ENCODE data around the gene ERBB3. TPM values are rescaled to one million over a fixed set of nuclear protein-coding genes. Genes with fewer than 3 reads are reported as not detected.

Gene ERBB3
- total and polyA plus RNA-seq, 2 experiments from 2014 or later = 56.1 to 104 TPM

GRCh38 chr12:56102683-56103065 lies 22.7 kb downstream of the ERBB3 start:
- peaks cover 6% of the 10 kb centered on the region for H4K20me1 ChIP-seq (ENCODE audit: insufficient read depth, poor library complexity, severe bottlenecking)
- H3K79me2 ChIP-seq = peaks cover 30% of the 10 kb centered on the region
- no peak for DNase-seq (ENCODE audit: low spot score)
- peaks cover 12% of the 10 kb centered on the region for H3K4me1 ChIP-seq (ENCODE audit: insufficient read depth)
- 86% methylated on average over 1 of the region's 1 CpG for WGBS (ENCODE audit: low lambda C conversion rate, missing lambda C conversion rate)
- H3K4me3 ChIP-seq = no peak overlapping the region
- H2AFZ ChIP-seq = no peak overlapping the region
- H3K9me2 ChIP-seq (replicated peaks; ENCODE audit: insufficient read depth) = no peaks in the 10 kb centered on the region
- no peaks in the 10 kb centered on the region for H3K36me3 ChIP-seq (replicated peaks; ENCODE audit: insufficient read depth, low read depth)
- no peak overlapping the region for H3K4me2 ChIP-seq
- TF ChIP-seq CTCF (IDR thresholded peaks at IDR 0.05; ENCODE audit: poor library complexity) (no peak), EZH2 (IDR thresholded peaks at IDR 0.05; ENCODE audit: borderline replicate concordance) (no peak), EZH2phosphoT487 (IDR thresholded peaks at IDR 0.05; ENCODE audit: low read depth, severe bottlenecking, unreplicated experiment) (no peak)
- H3K9me3 ChIP-seq (ENCODE audit: low read depth) = no peaks in the 10 kb centered on the region
- peak overlapping the region; percentile 55 for H3K27ac ChIP-seq
- H3K27me3 ChIP-seq = no peaks in the 10 kb centered on the region

- WGBS (ENCODE audit: low lambda C conversion rate, missing lambda C conversion rate) = 85% methylated on average over 6 of the region's 6 CpGs
- no peak overlapping the region for H2AFZ ChIP-seq
- H3K36me3 ChIP-seq (replicated peaks; ENCODE audit: insufficient read depth, low read depth) = no peaks in the 10 kb centered on the region
Measured at GRCh38 chr12:56103066-56103711, 23.2 kb downstream of the ERBB3 start.

GRCh38 chr12:56103823-56104108 lies 23.8 kb downstream of the ERBB3 start:
- peaks cover 6% of the 10 kb centered on the region for H4K20me1 ChIP-seq (ENCODE audit: insufficient read depth, poor library complexity, severe bottlenecking)
- DNase-seq (ENCODE audit: low spot score) = no peak
- peak overlapping the region; percentile 2 for H2AFZ ChIP-seq
- no peak overlapping the region for H3K4me3 ChIP-seq
- H3K9me3 ChIP-seq (ENCODE audit: low read depth) = no peaks in the 10 kb centered on the region
- H3K36me3 ChIP-seq (replicated peaks; ENCODE audit: insufficient read depth, low read depth) = no peaks in the 10 kb centered on the region
- 11% methylated on average over 8 of the region's 8 CpGs for WGBS (ENCODE audit: low lambda C conversion rate, missing lambda C conversion rate)
- H3K27ac ChIP-seq = peak overlapping the region; percentile 55
- peaks cover 39% of the 10 kb centered on the region for H3K79me2 ChIP-seq
- H3K9me2 ChIP-seq (replicated peaks; ENCODE audit: insufficient read depth) = no peaks in the 10 kb centered on the region
- no peaks in the 10 kb centered on the region for H3K27me3 ChIP-seq
- H3K4me1 ChIP-seq (ENCODE audit: insufficient read depth) = peaks cover 12% of the 10 kb centered on the region
- peak overlapping the region; percentile 69 for H3K4me2 ChIP-seq
- no peak for TF ChIP-seq EZH2 (IDR thresholded peaks at IDR 0.05; ENCODE audit: borderline replicate concordance)
- no peak for TF ChIP-seq EZH2phosphoT487 (IDR thresholded peaks at IDR 0.05; ENCODE audit: low read depth, severe bottlenecking, unreplicated experiment)
- no peak for TF ChIP-seq CTCF (IDR thresholded peaks at IDR 0.05; ENCODE audit: poor library complexity)

More at GRCh38 chr12:56103066-56103711, 23.2 kb downstream of the ERBB3 start:
- Histone ChIP-seq H3K4me3 (no peak overlapping the region), H4K20me1 (ENCODE audit: insufficient read depth, poor library complexity, severe bottlenecking) (peaks cover 6% of the 10 kb centered on the region), H3K27ac (peak overlapping the region; percentile 55), H3K4me2 (peak overlapping the region; percentile 69), H3K79me2 (peaks cover 35% of the 10 kb centered on the region), H3K4me1 (ENCODE audit: insufficient read depth) (peaks cover 12% of the 10 kb centered on the region), H3K9me2 (replicated peaks; ENCODE audit: insufficient read depth) (no peaks in the 10 kb centered on the region), H3K27me3 (no peaks in the 10 kb centered on the region), H3K9me3 (ENCODE audit: low read depth) (no peaks in the 10 kb centered on the region)
- no peak for DNase-seq (ENCODE audit: low spot score)
- no peak for TF ChIP-seq EZH2 (IDR thresholded peaks at IDR 0.05; ENCODE audit: borderline replicate concordance)
- TF ChIP-seq EZH2phosphoT487 (IDR thresholded peaks at IDR 0.05; ENCODE audit: low read depth, severe bottlenecking, unreplicated experiment) = no peak
- no peak for TF ChIP-seq CTCF (IDR thresholded peaks at IDR 0.05; ENCODE audit: poor library complexity)
